ENCODE data around the gene ZP4.

The ZP4 gene

DNA sequence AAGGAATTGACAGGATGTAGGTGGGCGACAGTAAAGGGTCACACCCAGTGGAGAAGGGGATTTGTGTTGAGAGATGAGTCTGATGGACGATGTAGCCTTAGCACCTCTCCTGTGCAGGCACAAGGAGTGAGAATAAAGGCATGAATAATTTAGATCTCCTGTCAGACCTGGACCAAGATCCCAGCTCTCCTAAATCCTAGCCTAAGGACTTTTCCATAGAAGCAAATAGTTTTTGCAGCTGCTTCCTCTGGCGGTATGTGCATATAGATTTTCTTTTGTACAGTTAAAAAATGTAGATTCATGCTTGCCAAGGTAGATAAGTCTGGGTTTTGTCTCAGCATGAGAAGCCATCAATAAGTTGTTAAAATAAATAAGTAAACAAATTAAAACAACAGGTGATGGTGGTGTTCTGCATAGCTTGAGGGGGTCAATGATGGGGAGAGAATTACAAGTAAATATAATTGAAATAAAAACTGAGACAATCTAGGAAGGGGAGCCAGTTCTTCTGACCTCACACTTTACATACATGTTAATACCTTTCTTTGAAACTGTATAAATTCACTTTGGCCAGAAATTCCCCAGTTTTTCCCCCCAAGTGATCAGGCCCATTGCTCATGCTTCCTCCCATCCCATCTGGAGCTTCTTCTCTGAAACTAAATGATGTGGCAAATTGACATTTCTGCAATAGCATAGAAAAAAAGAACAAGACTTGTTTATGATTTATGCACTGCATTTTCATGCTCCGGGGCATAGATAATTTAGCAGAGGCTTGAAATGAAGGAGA, 12.4 kb upstream of the ZP4 start:
- Histone ChIP-seq H3K36me3 (ENCODE audit: control insufficient read depth, insufficient read depth, low read length) (no peaks in the 10 kb centered on the region), H3K27me3 (ENCODE audit: control insufficient read depth, insufficient read depth, low read length) (no peaks in the 10 kb centered on the region), H3K4me3 (ENCODE audit: low read length) (no peak overlapping the region), H3K9me3 (ENCODE audit: control insufficient read depth, insufficient read depth, low read length) (no peaks in the 10 kb centered on the region), H3K4me1 (ENCODE audit: control insufficient read depth, insufficient read depth, low read length) (no peaks in the 10 kb centered on the region), H3K27ac (ENCODE audit: low read length) (no peak overlapping the region)
- WGBS (ENCODE audit: insufficient coverage, insufficient read length) = no CpG with 5 or more reads among the region's 4 CpGs
- DNase-seq (ENCODE audit: low read depth, low spot score) = no peak

DNA sequence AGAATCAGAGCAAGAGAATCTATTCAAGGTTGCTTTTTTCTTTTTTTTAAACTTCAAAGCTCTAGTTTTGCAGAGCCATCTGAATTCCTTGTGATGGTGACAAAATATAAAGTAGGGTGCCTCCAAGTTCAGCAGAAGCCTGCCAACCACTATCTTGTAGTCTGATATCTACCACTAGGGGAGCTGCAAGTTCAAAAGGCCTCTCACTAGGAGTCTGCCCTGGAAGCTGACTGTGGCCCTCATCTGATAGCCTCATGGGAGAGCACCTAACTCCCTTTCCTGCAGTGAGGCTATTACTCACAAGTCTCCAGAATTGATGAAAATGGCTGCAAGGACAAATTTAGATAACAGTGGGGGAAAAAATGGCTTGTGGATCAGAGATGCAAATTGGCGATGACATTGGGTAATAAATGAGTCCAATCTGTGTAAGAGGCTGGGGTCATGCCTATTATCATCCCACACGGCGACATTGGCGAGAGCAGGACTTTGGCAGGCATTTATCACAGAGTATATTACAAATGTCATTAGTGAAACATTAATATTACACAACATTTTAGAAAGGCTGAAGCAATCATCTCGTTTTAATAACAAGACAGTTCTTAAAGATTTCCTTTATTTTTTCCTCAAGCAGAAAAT, 10.7 kb upstream of the ZP4 start:
- Histone ChIP-seq H3K9me3 (ENCODE audit: control insufficient read depth, insufficient read depth, low read length) (no peaks in the 10 kb centered on the region), H3K27ac (ENCODE audit: low read length) (no peak overlapping the region), H3K27me3 (ENCODE audit: control insufficient read depth, insufficient read depth, low read length) (no peaks in the 10 kb centered on the region), H3K36me3 (ENCODE audit: control insufficient read depth, insufficient read depth, low read length) (no peaks in the 10 kb centered on the region), H3K4me3 (ENCODE audit: low read length) (no peak overlapping the region), H3K4me1 (ENCODE audit: control insufficient read depth, insufficient read depth, low read length) (no peaks in the 10 kb centered on the region)
- peak; percentile 37 for DNase-seq (ENCODE audit: low read depth, low spot score)
- no CpG with 5 or more reads among the region's 5 CpGs for WGBS (ENCODE audit: insufficient coverage, insufficient read length)

DNA sequence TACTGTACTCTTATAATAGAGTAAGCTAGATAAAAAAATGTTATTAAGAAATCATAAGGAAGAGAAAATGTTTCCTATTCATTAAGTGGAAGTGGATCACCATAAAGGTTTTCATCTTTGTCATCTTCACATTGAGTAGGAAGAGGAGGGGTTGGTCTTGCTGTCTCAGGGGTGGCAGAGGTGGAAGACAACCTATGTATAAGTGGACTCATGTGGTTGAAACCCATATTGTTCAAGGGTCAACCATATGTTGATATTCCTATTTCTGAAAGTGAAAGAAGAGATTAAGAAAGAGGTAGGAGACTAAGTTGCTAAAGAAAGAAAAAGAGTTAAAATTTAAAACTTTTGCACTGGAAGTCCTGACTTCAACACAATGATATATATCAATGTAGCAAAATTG, 4.9 kb upstream of the ZP4 start:
- H3K27ac ChIP-seq (ENCODE audit: low read length) = no peak overlapping the region
- no peaks in the 10 kb centered on the region for H3K9me3 ChIP-seq (ENCODE audit: control insufficient read depth, insufficient read depth, low read length)
- H3K36me3 ChIP-seq (ENCODE audit: control insufficient read depth, insufficient read depth, low read length) = no peaks in the 10 kb centered on the region
- H3K4me3 ChIP-seq (ENCODE audit: low read length) = no peak overlapping the region
- no peaks in the 10 kb centered on the region for H3K27me3 ChIP-seq (ENCODE audit: control insufficient read depth, insufficient read depth, low read length)
- DNase-seq (ENCODE audit: low read depth, low spot score) = no peak
- H3K4me1 ChIP-seq (ENCODE audit: control insufficient read depth, insufficient read depth, low read length) = no peaks in the 10 kb centered on the region

DNA sequence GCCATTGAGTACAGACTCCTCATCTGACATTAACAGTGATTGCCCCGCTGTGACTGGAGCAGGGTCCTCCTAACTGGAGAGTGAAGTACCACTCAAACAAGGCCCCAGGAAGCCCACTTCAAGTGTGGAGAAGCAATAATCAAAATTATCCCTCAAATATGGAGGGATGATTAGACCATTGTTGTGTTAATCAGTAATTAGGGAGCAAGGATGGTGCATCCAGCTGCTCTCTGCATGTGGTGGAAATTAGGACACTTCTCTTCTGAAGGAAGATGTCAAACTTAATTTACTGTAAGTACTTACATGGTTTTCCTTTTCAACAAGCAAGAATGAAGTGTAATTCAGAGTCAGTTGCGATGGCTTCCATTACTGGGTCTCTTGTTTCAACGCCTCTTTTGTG, 3.4 kb upstream of the ZP4 start:
- Histone ChIP-seq H3K9me3 (ENCODE audit: control insufficient read depth, insufficient read depth, low read length) (no peaks in the 10 kb centered on the region), H3K27me3 (ENCODE audit: control insufficient read depth, insufficient read depth, low read length) (no peaks in the 10 kb centered on the region), H3K36me3 (ENCODE audit: control insufficient read depth, insufficient read depth, low read length) (no peaks in the 10 kb centered on the region), H3K4me3 (ENCODE audit: low read length) (no peak overlapping the region), H3K4me1 (ENCODE audit: control insufficient read depth, insufficient read depth, low read length) (no peaks in the 10 kb centered on the region), H3K27ac (ENCODE audit: low read length) (no peak overlapping the region)
- WGBS (ENCODE audit: insufficient coverage, insufficient read length) = no CpG with 5 or more reads among the region's 3 CpGs
- no peak for DNase-seq (ENCODE audit: low read depth, low spot score)

DNA sequence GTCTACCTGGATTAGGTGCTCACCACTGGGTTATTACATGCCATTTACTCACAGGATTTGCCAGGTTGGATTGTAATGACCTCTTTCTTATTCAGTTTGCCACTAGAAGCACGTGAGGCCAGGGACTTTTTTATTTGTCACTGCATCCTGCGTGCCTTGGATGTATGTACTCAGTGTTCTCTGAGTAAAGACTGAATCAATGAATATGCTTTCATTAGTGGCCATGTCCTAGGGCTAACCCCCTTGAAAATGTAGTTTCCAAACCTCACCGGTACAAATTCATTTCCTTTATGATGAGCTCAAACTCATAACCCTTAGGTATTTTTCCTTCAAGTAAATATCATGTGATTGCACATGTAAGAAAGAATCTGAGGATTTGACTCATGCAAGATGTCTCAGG, 1.3 kb upstream of the ZP4 start:
- no peaks in the 10 kb centered on the region for H3K4me1 ChIP-seq (ENCODE audit: control insufficient read depth, insufficient read depth, low read length)
- H3K27me3 ChIP-seq (ENCODE audit: control insufficient read depth, insufficient read depth, low read length) = no peaks in the 10 kb centered on the region
- no peak overlapping the region for H3K4me3 ChIP-seq (ENCODE audit: low read length)
- H3K27ac ChIP-seq (ENCODE audit: low read length) = no peak overlapping the region
- H3K9me3 ChIP-seq (ENCODE audit: control insufficient read depth, insufficient read depth, low read length) = no peaks in the 10 kb centered on the region
- no peak for DNase-seq (ENCODE audit: low read depth, low spot score)
- no peaks in the 10 kb centered on the region for H3K36me3 ChIP-seq (ENCODE audit: control insufficient read depth, insufficient read depth, low read length)
- no CpG with 5 or more reads among the region's 3 CpGs for WGBS (ENCODE audit: insufficient coverage, insufficient read length)

- Histone ChIP-seq H3K36me3 (ENCODE audit: control insufficient read depth, insufficient read depth, low read length) (no peaks in the 10 kb centered on the region), H3K27ac (ENCODE audit: low read length) (no peak overlapping the region), H3K4me1 (ENCODE audit: control insufficient read depth, insufficient read depth, low read length) (no peaks in the 10 kb centered on the region), H3K27me3 (ENCODE audit: control insufficient read depth, insufficient read depth, low read length) (no peaks in the 10 kb centered on the region), H3K4me3 (ENCODE audit: low read length) (no peak overlapping the region), H3K9me3 (ENCODE audit: control insufficient read depth, insufficient read depth, low read length) (no peaks in the 10 kb centered on the region)
- no CpG with 5 or more reads among the region's 2 CpGs for WGBS (ENCODE audit: insufficient coverage, insufficient read length)
- no peak for DNase-seq (ENCODE audit: low read depth, low spot score)
These were observed 544 bp upstream of the ZP4 start for GRCh38 chr1:237891266-237891665.

- Histone ChIP-seq H3K4me3 (ENCODE audit: low read length) (no peak overlapping the region), H3K27me3 (ENCODE audit: control insufficient read depth, insufficient read depth, low read length) (no peaks in the 10 kb centered on the region), H3K4me1 (ENCODE audit: control insufficient read depth, insufficient read depth, low read length) (no peaks in the 10 kb centered on the region), H3K27ac (ENCODE audit: low read length) (no peak overlapping the region), H3K36me3 (ENCODE audit: control insufficient read depth, insufficient read depth, low read length) (no peaks in the 10 kb centered on the region), H3K9me3 (ENCODE audit: control insufficient read depth, insufficient read depth, low read length) (no peaks in the 10 kb centered on the region)
- WGBS (ENCODE audit: insufficient coverage, insufficient read length) = no CpG with 5 or more reads among the region's 7 CpGs
- no peak for DNase-seq (ENCODE audit: low read depth, low spot score)
These were observed 306 bp downstream of the ZP4 start for GRCh38 chr1:237890416-237890815.

GRCh38 chr1:237888143-237888542, 2.6 kb downstream of the ZP4 start:
- WGBS (ENCODE audit: insufficient coverage, insufficient read length) = no CpG with 5 or more reads among the region's 4 CpGs
- Histone ChIP-seq H3K36me3 (ENCODE audit: control insufficient read depth, insufficient read depth, low read length) (no peaks in the 10 kb centered on the region), H3K4me3 (ENCODE audit: low read length) (no peak overlapping the region), H3K9me3 (ENCODE audit: control insufficient read depth, insufficient read depth, low read length) (no peaks in the 10 kb centered on the region), H3K27me3 (ENCODE audit: control insufficient read depth, insufficient read depth, low read length) (no peaks in the 10 kb centered on the region), H3K27ac (ENCODE audit: low read length) (no peak overlapping the region), H3K4me1 (ENCODE audit: control insufficient read depth, insufficient read depth, low read length) (no peaks in the 10 kb centered on the region; the same call in 1 of the 2 replicates)
- DNase-seq (ENCODE audit: low read depth, low spot score) = no peak

GRCh38 chr1:237887542-237887941, 3.2 kb downstream of the ZP4 start:
- Histone ChIP-seq H3K27ac (ENCODE audit: low read length) (no peak overlapping the region), H3K4me1 (ENCODE audit: control insufficient read depth, insufficient read depth, low read length) (no peaks in the 10 kb centered on the region; the same call in 1 of the 2 replicates), H3K27me3 (ENCODE audit: control insufficient read depth, insufficient read depth, low read length) (no peaks in the 10 kb centered on the region), H3K36me3 (ENCODE audit: control insufficient read depth, insufficient read depth, low read length) (no peaks in the 10 kb centered on the region), H3K9me3 (ENCODE audit: control insufficient read depth, insufficient read depth, low read length) (no peaks in the 10 kb centered on the region), H3K4me3 (ENCODE audit: low read length) (no peak overlapping the region)
- DNase-seq (ENCODE audit: low read depth, low spot score) = no peak
- no CpG with 5 or more reads among the region's 4 CpGs for WGBS (ENCODE audit: insufficient coverage, insufficient read length)

- no peaks in the 10 kb centered on the region for H3K27me3 ChIP-seq (ENCODE audit: control insufficient read depth, insufficient read depth, low read length)
- no peak overlapping the region for H3K27ac ChIP-seq (ENCODE audit: low read length)
- no peaks in the 10 kb centered on the region for H3K9me3 ChIP-seq (ENCODE audit: control insufficient read depth, insufficient read depth, low read length)
- H3K4me3 ChIP-seq (ENCODE audit: low read length) = no peak overlapping the region
- DNase-seq (ENCODE audit: low read depth, low spot score) = no peak
- no peaks in the 10 kb centered on the region for H3K36me3 ChIP-seq (ENCODE audit: control insufficient read depth, insufficient read depth, low read length)
- no peaks in the 10 kb centered on the region; the same call in 1 of the 2 replicates for H3K4me1 ChIP-seq (ENCODE audit: control insufficient read depth, insufficient read depth, low read length)
- WGBS (ENCODE audit: insufficient coverage, insufficient read length) = no CpG with 5 or more reads among the region's 2 CpGs
These were observed 6.5 kb downstream of the ZP4 start for GRCh38 chr1:237884237-237884636.

- no peak for DNase-seq (ENCODE audit: low read depth, low spot score)
- Histone ChIP-seq H3K4me1 (ENCODE audit: control insufficient read depth, insufficient read depth, low read length) (no peaks in the 10 kb centered on the region; the same call in 1 of the 2 replicates), H3K4me3 (ENCODE audit: low read length) (no peak overlapping the region), H3K9me3 (ENCODE audit: control insufficient read depth, insufficient read depth, low read length) (no peaks in the 10 kb centered on the region), H3K27me3 (ENCODE audit: control insufficient read depth, insufficient read depth, low read length) (no peaks in the 10 kb centered on the region), H3K27ac (ENCODE audit: low read length) (no peak overlapping the region), H3K36me3 (ENCODE audit: control insufficient read depth, insufficient read depth, low read length) (no peaks in the 10 kb centered on the region)
These were observed 11.5 kb downstream of the ZP4 start for GRCh38 chr1:237879195-237879594.

All from iPS DF 6.9 (cell line).